HL-60 (cell line): Measurements from ENCODE around the gene CYP21A2.
"Not testable (repeated sequence)": the region's sequence is repeated elsewhere in the genome, so short reads cannot be mapped to it uniquely, and the experiment has no call there.

Experiments
- DNase-seq, 2 experiments: peaks; one replicate each; pipeline ENCODE4 v3.0.0-alpha.2; 2010 to 2020; ENCODE audit warnings: low read depth in 1 of 2, low spot score in 1 of 2
- H3K27ac ChIP-seq: fragments of 250-450 bp; sonication (Bioruptor Pico); replicated peaks from 2 replicates; pipeline ENCODE4 v1.5.1; 2020; ENCODE audit warnings: mild to moderate bottlenecking, moderate library complexity
- H3K27me3 ChIP-seq: fragments of 250-450 bp; sonication (Bioruptor Pico); 2 replicates; pipeline ENCODE4 v1.5.1; 2021; ENCODE audit warnings: mild to moderate bottlenecking, moderate library complexity; ENCODE audit not compliant: insufficient read depth, poor library complexity, severe bottlenecking
- H3K4me3 ChIP-seq: replicated peaks from 2 replicates; pipeline ENCODE4 v1.5.1; 2011; ENCODE audit warnings: mild to moderate bottlenecking, control low read depth, low read length; ENCODE audit not compliant: insufficient read depth
- GABPA ChIP-seq: IDR thresholded peaks from 2 replicates; pipeline ENCODE4 v1.6.1; 2012; ENCODE audit warnings: low read depth
- POLR2AphosphoS5 ChIP-seq: IDR thresholded peaks from 2 replicates; pipeline ENCODE4 v1.6.1; 2012; ENCODE audit warnings: low read depth
- SPI1 ChIP-seq: IDR thresholded peaks from 2 replicates; pipeline ENCODE4 v1.6.1; 2012; ENCODE audit warnings: low read depth, mild to moderate bottlenecking, borderline replicate concordance
- TF ChIP-seq, protein P1 (sequence below): IDR thresholded peaks from 2 replicates; pipeline ENCODE4 v1.6.1; 2012; ENCODE audit warnings: low read depth; ENCODE audit not compliant: insufficient replicate concordance
- TF ChIP-seq, protein P2 (sequence below): IDR thresholded peaks from one replicate; pipeline ENCODE4 v1.5.1; 2011; ENCODE audit warnings: low read length, control low read depth, inconsistent platforms; ENCODE audit not compliant: insufficient read depth

Gene CYP21A2

DNA sequence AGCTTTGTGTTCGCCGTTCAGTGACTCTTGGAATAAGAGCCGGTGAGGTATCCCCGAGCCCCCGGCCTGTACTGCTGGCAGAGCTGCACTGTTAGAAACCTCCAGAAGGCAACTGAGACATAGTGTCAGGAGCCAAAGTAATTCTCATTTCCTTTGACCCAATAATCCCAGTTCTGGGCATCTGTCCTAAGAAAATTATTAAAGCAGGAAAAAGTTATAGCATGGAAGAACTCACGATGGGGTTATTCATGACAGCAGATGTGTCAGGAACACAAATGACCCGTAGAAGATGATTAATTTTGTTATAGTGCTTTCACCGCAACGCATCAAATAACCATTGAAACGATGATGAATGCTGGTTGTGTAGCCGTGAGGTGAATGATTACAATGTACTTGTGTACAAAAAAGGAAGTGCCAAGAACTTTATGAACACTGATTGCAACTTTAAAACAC lies 20.3 kb downstream of the CYP21A2 start:
- TF ChIP-seq SPI1 (peak; percentile 21; the same call in 1 of the 2 replicates), GABPA (no peak)
- Histone ChIP-seq H3K4me3 (no peak overlapping the region), H3K27me3 (no peaks in the 10 kb centered on the region), H3K27ac (no peak overlapping the region)
- DNase-seq: no peak

DNA sequence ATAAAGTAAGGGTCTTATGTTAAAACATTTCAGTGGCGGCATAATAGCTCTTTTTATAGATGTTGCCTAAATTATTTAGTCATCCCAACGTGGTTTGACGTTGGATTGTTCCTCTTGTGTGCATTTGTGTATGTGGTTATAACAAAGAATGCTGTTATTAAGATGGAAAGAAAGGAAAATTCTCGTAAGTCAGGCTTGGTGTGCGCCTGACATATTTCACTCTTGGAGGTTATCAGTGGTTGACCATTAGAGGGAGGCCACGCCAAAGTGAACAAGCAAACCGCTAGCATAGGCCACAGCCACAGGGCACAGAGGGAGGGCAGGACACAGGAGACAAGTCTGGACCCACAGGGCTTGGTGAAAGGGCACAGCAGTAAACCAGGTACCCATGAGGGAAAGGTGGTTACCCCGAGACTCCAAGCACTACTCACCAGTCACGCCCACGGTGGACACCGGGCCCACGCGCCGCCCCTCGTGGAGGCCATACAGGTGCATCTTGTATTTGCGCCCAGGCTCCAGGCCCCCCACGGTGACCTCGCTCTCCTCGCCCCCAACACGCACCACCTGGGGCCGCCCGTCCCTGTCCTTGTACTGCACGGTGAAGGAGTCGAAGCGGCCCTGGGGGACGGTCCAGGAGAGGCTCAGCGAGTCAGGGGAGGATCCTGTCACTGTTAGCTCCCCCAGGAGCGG lies 22.9 kb downstream of the CYP21A2 start:
- TF ChIP-seq POLR2AphosphoS5: no peak

DNA sequence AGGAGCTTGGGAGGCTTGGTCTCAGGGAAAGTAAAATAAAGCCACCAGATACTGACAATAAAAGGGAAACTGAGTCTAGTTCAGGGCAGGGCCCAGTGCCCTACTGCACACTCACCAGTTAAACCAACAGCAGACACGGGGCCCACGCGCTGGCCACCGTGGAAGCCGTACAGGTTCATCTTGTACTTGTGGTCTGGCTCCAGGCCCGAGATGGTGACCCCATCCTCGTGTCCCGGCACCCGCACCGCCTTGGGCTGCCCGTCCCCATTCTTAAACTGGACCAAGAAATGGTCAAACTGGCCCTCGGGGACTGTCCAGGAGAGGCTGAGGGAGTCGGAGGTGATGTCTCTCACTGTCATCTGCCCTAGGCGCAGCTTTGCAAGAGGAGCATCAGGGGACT lies 26.5 kb downstream of the CYP21A2 start:
- DNase-seq: no peak
- Histone ChIP-seq H3K4me3 (no peak overlapping the region), H3K27ac (no peak overlapping the region), H3K27me3 (peaks cover 4% of the 10 kb centered on the region)
- TF ChIP-seq SPI1 (no peak), GABPA (no peak), POLR2AphosphoS5 (no peak)
- TF ChIP-seq, protein P1, sequence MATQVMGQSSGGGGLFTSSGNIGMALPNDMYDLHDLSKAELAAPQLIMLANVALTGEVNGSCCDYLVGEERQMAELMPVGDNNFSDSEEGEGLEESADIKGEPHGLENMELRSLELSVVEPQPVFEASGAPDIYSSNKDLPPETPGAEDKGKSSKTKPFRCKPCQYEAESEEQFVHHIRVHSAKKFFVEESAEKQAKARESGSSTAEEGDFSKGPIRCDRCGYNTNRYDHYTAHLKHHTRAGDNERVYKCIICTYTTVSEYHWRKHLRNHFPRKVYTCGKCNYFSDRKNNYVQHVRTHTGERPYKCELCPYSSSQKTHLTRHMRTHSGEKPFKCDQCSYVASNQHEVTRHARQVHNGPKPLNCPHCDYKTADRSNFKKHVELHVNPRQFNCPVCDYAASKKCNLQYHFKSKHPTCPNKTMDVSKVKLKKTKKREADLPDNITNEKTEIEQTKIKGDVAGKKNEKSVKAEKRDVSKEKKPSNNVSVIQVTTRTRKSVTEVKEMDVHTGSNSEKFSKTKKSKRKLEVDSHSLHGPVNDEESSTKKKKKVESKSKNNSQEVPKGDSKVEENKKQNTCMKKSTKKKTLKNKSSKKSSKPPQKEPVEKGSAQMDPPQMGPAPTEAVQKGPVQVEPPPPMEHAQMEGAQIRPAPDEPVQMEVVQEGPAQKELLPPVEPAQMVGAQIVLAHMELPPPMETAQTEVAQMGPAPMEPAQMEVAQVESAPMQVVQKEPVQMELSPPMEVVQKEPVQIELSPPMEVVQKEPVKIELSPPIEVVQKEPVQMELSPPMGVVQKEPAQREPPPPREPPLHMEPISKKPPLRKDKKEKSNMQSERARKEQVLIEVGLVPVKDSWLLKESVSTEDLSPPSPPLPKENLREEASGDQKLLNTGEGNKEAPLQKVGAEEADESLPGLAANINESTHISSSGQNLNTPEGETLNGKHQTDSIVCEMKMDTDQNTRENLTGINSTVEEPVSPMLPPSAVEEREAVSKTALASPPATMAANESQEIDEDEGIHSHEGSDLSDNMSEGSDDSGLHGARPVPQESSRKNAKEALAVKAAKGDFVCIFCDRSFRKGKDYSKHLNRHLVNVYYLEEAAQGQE: no peak
- TF ChIP-seq, protein P2, sequence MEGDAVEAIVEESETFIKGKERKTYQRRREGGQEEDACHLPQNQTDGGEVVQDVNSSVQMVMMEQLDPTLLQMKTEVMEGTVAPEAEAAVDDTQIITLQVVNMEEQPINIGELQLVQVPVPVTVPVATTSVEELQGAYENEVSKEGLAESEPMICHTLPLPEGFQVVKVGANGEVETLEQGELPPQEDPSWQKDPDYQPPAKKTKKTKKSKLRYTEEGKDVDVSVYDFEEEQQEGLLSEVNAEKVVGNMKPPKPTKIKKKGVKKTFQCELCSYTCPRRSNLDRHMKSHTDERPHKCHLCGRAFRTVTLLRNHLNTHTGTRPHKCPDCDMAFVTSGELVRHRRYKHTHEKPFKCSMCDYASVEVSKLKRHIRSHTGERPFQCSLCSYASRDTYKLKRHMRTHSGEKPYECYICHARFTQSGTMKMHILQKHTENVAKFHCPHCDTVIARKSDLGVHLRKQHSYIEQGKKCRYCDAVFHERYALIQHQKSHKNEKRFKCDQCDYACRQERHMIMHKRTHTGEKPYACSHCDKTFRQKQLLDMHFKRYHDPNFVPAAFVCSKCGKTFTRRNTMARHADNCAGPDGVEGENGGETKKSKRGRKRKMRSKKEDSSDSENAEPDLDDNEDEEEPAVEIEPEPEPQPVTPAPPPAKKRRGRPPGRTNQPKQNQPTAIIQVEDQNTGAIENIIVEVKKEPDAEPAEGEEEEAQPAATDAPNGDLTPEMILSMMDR: no peak

More for the DNA sequence above, 22.9 kb downstream of the CYP21A2 start:
- no peak overlapping the region for H3K27ac ChIP-seq
- H3K27me3 ChIP-seq: peaks cover 2% of the 10 kb centered on the region
- DNase-seq: no peak
- no peak overlapping the region for H3K4me3 ChIP-seq

DNA sequence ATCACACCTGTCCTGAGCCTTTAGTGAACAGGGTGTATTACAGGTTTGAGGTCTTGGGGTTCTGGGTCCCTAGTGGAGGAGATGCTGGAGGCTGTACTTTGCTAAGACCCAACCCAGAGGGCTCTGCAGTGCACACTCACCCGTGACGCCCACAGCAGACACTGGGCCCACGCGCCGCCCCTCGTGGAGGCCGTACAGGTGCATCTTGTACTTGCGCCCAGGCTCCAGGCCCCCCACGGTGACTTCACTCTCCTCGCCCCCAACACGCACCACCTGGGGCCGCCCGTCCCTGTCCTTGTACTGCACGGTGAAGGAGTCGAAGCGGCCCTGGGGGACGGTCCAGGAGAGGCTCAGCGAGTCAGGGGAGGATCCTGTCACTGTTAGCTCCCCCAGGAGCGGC lies 29.3 kb downstream of the CYP21A2 start:
- not testable (repeated sequence) for H3K27ac ChIP-seq, DNase-seq, H3K4me3 ChIP-seq, H3K27me3 ChIP-seq

DNA sequence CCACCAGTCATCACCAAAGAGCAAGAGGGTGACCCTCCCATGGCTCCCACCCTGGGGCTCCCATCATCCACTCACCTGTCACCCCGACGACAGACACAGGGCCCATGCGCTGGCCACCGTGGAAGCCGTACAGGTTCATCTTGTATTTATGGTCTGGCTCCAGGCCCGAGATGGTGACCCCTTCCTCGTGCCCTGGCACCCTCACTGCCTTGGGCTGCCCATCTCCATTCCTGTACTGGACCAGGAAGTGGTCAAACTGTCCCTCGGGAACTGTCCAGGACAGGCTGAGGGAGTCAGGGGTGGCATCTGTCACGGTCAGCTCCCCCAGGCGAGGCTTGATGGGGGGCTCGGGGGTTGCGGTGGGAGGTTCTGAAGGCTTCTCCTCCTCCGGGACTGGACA lies 30.1 kb downstream of the CYP21A2 start:
- H3K27ac ChIP-seq, DNase-seq, H3K4me3 ChIP-seq, H3K27me3 ChIP-seq: not testable (repeated sequence)

DNA sequence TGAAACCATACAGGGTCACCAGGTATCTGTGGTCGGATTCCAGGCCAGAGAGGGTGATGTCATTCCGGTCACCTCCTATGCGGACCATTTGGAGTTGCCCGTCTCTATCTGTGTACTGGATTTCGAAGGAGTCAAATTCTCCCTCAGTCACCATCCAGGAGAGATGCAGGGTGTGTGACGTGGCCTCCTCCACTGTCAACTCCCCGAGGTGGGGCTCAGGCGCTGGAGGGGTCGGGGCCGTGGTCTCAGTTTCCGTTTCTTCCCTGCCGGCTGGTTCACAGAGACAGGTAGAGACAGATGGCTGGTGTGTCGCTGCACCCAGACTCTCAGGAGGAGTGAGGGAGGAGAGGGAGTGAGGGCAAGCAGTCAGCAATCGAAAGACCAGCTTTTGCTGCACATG lies 30.7 kb downstream of the CYP21A2 start:
- no peak for DNase-seq
- Histone ChIP-seq H3K27ac (no peak overlapping the region), H3K4me3 (no peak overlapping the region), H3K27me3 (peaks cover 4% of the 10 kb centered on the region)
- TF ChIP-seq GABPA: no peak

DNA sequence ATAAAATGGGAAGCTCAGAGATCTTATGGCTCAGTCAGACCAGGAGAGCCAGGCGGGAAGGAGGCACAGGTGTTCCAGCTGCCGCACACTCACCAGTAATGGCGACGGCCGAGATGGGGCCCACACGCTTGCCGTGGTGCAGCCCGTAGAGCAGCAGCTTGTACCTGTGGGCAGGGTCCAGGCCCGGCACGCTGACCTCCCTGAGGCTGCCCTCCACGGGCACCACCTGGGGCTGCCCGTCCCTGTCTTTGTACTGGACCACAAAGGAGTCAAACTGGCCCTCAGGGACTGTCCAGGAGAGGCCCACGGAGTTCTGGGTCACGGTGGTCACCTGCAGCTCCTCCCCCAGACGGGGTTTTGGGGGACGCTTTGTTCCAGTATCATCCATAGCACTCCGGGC lies 31.2 kb downstream of the CYP21A2 start:
- Histone ChIP-seq H3K27me3 (peaks cover 3% of the 10 kb centered on the region), H3K27ac (no peak overlapping the region), H3K4me3 (no peak overlapping the region)
- no peak for DNase-seq
- TF ChIP-seq, protein P1: no peak
- TF ChIP-seq POLR2AphosphoS5 (no peak), SPI1 (no peak), GABPA (no peak)
- TF ChIP-seq, protein P2: no peak
